Loucy (cell line): Measurements from ENCODE around the gene SMARCB1.
A peak's percentile ranks its signal among the peaks of the same experiment; 100 is the strongest.

ENCODE experiments used
- H2AFZ ChIP-seq: fragments of 200-600 bp; sonication (generic); 2 replicates; pipeline ENCODE4 v1.6.0; 2016; ENCODE audit warnings: antibody characterized with exemption, mild to moderate bottlenecking, low read length, moderate library complexity
- H3F3A ChIP-seq: fragments of 200-600 bp; 2 replicates; pipeline ENCODE4 v1.6.0; 2016; ENCODE audit warnings: antibody characterized with exemption, low read depth, mild to moderate bottlenecking
- H3K27me3 ChIP-seq: fragments of 200-600 bp; sonication (generic); 2 replicates; pipeline ENCODE4 v1.6.1; 2014; ENCODE audit warnings: low read length, mild to moderate bottlenecking; ENCODE audit not compliant: insufficient read depth, poor library complexity, severe bottlenecking
- H3K36me3 ChIP-seq: fragments of 200-600 bp; sonication (generic); 2 replicates; pipeline ENCODE4 v1.6.1; 2016; ENCODE audit warnings: low read length; ENCODE audit not compliant: insufficient read depth
- H3K4me1 ChIP-seq: fragments of 200-600 bp; sonication (generic); 2 replicates; pipeline ENCODE4 v1.5.1; 2014; ENCODE audit warnings: low read length, mild to moderate bottlenecking; ENCODE audit not compliant: insufficient read depth, poor library complexity, severe bottlenecking
- H3K4me2 ChIP-seq: fragments of 200-600 bp; sonication (generic); 2 replicates; pipeline ENCODE4 v1.6.0; 2014; ENCODE audit warnings: antibody characterized with exemption, low read length, low read depth, mild to moderate bottlenecking; ENCODE audit not compliant: poor library complexity, severe bottlenecking
- H3K4me3 ChIP-seq: fragments of 200-600 bp; sonication (generic); 2 replicates; pipeline ENCODE4 v1.5.1; 2014; ENCODE audit warnings: low read length, mild to moderate bottlenecking, mixed read lengths; ENCODE audit not compliant: poor library complexity, severe bottlenecking
- H3K79me2 ChIP-seq: fragments of 200-600 bp; sonication (generic); 2 replicates; pipeline ENCODE4 v1.6.1; 2014; ENCODE audit warnings: low read length; ENCODE audit not compliant: insufficient read depth
- H3K9ac ChIP-seq: fragments of 200-600 bp; sonication (generic); 2 replicates; pipeline ENCODE4 v1.6.0; 2014; ENCODE audit warnings: mild to moderate bottlenecking, low read depth, low read length, moderate library complexity; ENCODE audit not compliant: poor library complexity, severe bottlenecking
- H3K9me2 ChIP-seq: fragments of 200-600 bp; sonication (generic); replicated peaks from 2 replicates; pipeline ENCODE4 v1.6.1; 2016; ENCODE audit warnings: low read depth, low read length, mixed read lengths
- H3K9me3 ChIP-seq: fragments of 200-600 bp; sonication (generic); 2 replicates; pipeline ENCODE4 v1.6.1; 2014; ENCODE audit warnings: mild to moderate bottlenecking, antibody characterized with exemption, low read length, low read depth; ENCODE audit not compliant: insufficient read depth
- H4K20me1 ChIP-seq: fragments of 200-600 bp; sonication (generic); 2 replicates; pipeline ENCODE4 v1.6.0; 2014; ENCODE audit warnings: antibody characterized with exemption, low read length, mild to moderate bottlenecking; ENCODE audit not compliant: insufficient read depth, poor library complexity, severe bottlenecking
- CTCF ChIP-seq: fragments of 200-600 bp; sonication (generic); conservative IDR thresholded peaks from 2 replicates; pipeline ENCODE4 v1.5.1; 2014; ENCODE audit warnings: mild to moderate bottlenecking, antibody characterized with exemption, low read length
- EZH2phosphoT487 ChIP-seq: fragments of 200-600 bp; IDR thresholded peaks from 2 replicates; pipeline ENCODE4 v1.6.1; 2018; ENCODE audit warnings: antibody characterized with exemption, mild to moderate bottlenecking, moderate library complexity, borderline replicate concordance

SMARCB1 gene

GRCh38 chr22:23774114-23774921 lies 12.4 kb upstream of the SMARCB1 start:
- no peak overlapping the region for H3K4me2 ChIP-seq
- TF ChIP-seq EZH2phosphoT487 (no peak), CTCF (no peak)
- no peaks in the 10 kb centered on the region for H3K9me3 ChIP-seq
- H3K9me2 ChIP-seq = no peaks in the 10 kb centered on the region
- H3K27me3 ChIP-seq = no peaks in the 10 kb centered on the region
- peaks cover 5% of the 10 kb centered on the region for H3K4me1 ChIP-seq
- no peaks in the 10 kb centered on the region for H3F3A ChIP-seq
- H3K36me3 ChIP-seq = no peaks in the 10 kb centered on the region
- no peak overlapping the region for H3K9ac ChIP-seq
- no peak overlapping the region for H2AFZ ChIP-seq
- H3K4me3 ChIP-seq = no peak overlapping the region
- no peaks in the 10 kb centered on the region for H4K20me1 ChIP-seq
- no peaks in the 10 kb centered on the region for H3K79me2 ChIP-seq

- TF ChIP-seq CTCF (no peak), EZH2phosphoT487 (no peak)
- Histone ChIP-seq H3K9ac (no peak overlapping the region), H3K79me2 (no peaks in the 10 kb centered on the region), H3F3A (no peaks in the 10 kb centered on the region), H3K9me2 (no peaks in the 10 kb centered on the region), H3K4me3 (no peak overlapping the region), H3K4me2 (no peak overlapping the region), H3K36me3 (no peaks in the 10 kb centered on the region), H4K20me1 (no peaks in the 10 kb centered on the region), H3K27me3 (no peaks in the 10 kb centered on the region), H3K9me3 (no peaks in the 10 kb centered on the region), H3K4me1 (peaks cover 5% of the 10 kb centered on the region), H2AFZ (no peak overlapping the region)
Measured at GRCh38 chr22:23774922-23775436, 11.8 kb upstream of the SMARCB1 start.

- no peaks in the 10 kb centered on the region for H3K36me3 ChIP-seq
- H2AFZ ChIP-seq = no peak overlapping the region
- no peaks in the 10 kb centered on the region for H3K9me2 ChIP-seq
- TF ChIP-seq EZH2phosphoT487 = no peak
- TF ChIP-seq CTCF = 0 out of 2 replicates have a peak, but pooled peaks have one; percentile 9
- H3K9ac ChIP-seq = no peak overlapping the region
- H3K27me3 ChIP-seq = no peaks in the 10 kb centered on the region
- no peak overlapping the region for H3K4me2 ChIP-seq
- H3K79me2 ChIP-seq = no peaks in the 10 kb centered on the region
- H3F3A ChIP-seq = no peaks in the 10 kb centered on the region
- no peak overlapping the region for H3K4me3 ChIP-seq
- no peaks in the 10 kb centered on the region for H4K20me1 ChIP-seq
- peaks cover 5% of the 10 kb centered on the region for H3K4me1 ChIP-seq
- no peaks in the 10 kb centered on the region for H3K9me3 ChIP-seq
Measured at GRCh38 chr22:23775779-23776375, 10.9 kb upstream of the SMARCB1 start.
